Measurements from ENCODE around the gene CFHR5.

GRCh38 chr1:197049100-197049499, 71.7 kb downstream of the CFHR5 start:
- TF ChIP-seq CTCF (conservative IDR thresholded peaks at IDR 0.05) (no peak), ZFX (IDR thresholded peaks at IDR 0.05) (no peak)

Measured in C4-2B (cell line).